NCI-H2227 (cell line): ENCODE data around the gene HOXC6.
"Not testable (repeated sequence)": the region's sequence is repeated elsewhere in the genome, so short reads cannot be mapped to it uniquely, and the experiment has no call there.

Experiments used
- DNase-seq: peaks from one replicate; lab custom pipeline; 2025; ENCODE audit not compliant: unreplicated experiment; lab: John Stamatoyannopoulos, UW

Gene HOXC6

GRCh38 chr12:54038871-54039414 is 10.7 kb downstream of the HOXC6 start:
- DNase-seq = no peak

- DNase-seq = no peak
Observed at GRCh38 chr12:54039417-54040147, 11.3 kb downstream of the HOXC6 start.

GRCh38 chr12:54040148-54040494 is 11.9 kb downstream of the HOXC6 start:
- no peak for DNase-seq

GRCh38 chr12:54040648-54041047 is 12.4 kb downstream of the HOXC6 start:
- DNase-seq = no peak

GRCh38 chr12:54041097-54041690 is 13.0 kb downstream of the HOXC6 start:
- DNase-seq = no peak

GRCh38 chr12:54042033-54042432 is 13.8 kb downstream of the HOXC6 start:
- not testable (repeated sequence) for DNase-seq

- no peak for DNase-seq
Observed at GRCh38 chr12:54042970-54043853, 15.0 kb downstream of the HOXC6 start.

- no peak for DNase-seq
Observed at GRCh38 chr12:54044425-54045103, 16.3 kb downstream of the HOXC6 start.

- DNase-seq = no peak
Observed at GRCh38 chr12:54045401-54045800, 17.2 kb downstream of the HOXC6 start.

- DNase-seq = no peak
Observed at GRCh38 chr12:54045868-54046521, 17.8 kb downstream of the HOXC6 start.

- no peak for DNase-seq
Observed at GRCh38 chr12:54046809-54047159, 18.5 kb downstream of the HOXC6 start.

- no peak for DNase-seq
Observed at GRCh38 chr12:54047160-54047963, 19.1 kb downstream of the HOXC6 start.

GRCh38 chr12:54047964-54048303 is 19.7 kb downstream of the HOXC6 start:
- DNase-seq = no peak

- DNase-seq = no peak
Observed at GRCh38 chr12:54048406-54049093, 20.3 kb downstream of the HOXC6 start.

- DNase-seq = no peak
Observed at GRCh38 chr12:54049108-54049507, 20.9 kb downstream of the HOXC6 start.

GRCh38 chr12:54050482-54050810 is 22.2 kb downstream of the HOXC6 start:
- no peak for DNase-seq

- DNase-seq = no peak
Observed at GRCh38 chr12:54051026-54051842, 23.0 kb downstream of the HOXC6 start.

- DNase-seq = peak; percentile 33
Observed at GRCh38 chr12:54051874-54052437, 23.7 kb downstream of the HOXC6 start.
